ENCODE data around the gene TCERG1L.

- TF ChIP-seq KDM1A (IDR thresholded peaks at IDR 0.05) (no peak), DLX4 (CRISPR knock-in tag; IDR thresholded peaks at IDR 0.05) (no peak), DDX20 (tag; IDR thresholded peaks at IDR 0.05; ENCODE audit: low read depth) (no peak), ZBTB1 (CRISPR knock-in tag; IDR thresholded peaks at IDR 0.05; ENCODE audit: borderline replicate concordance, low read depth) (no peak), CTCF (IDR thresholded peaks at IDR 0.05 in 2 of 3, conservative IDR thresholded peaks at IDR 0.05 in 1 of 3; ENCODE audit: insufficient read depth in 2 of 3, low read depth in 1 of 3, low read length in 3 of 3) (no peak), FOXM1 (IDR thresholded peaks at IDR 0.05; ENCODE audit: low read depth) (no peak), FOXM1 (CRISPR knock-in tag; IDR thresholded peaks at IDR 0.05; ENCODE audit: low read depth) (no peak)
Measured at GRCh38 chr10:131126321-131127137, 185.0 kb downstream of the TCERG1L start.
